ENCODE measurements around the gene HHAT. TPM values are rescaled to one million over a fixed set of nuclear protein-coding genes. Genes with fewer than 3 reads are reported as not detected.
"Not testable (repeated sequence)": the region's sequence is repeated elsewhere in the genome, so short reads cannot be mapped to it uniquely, and the experiment has no call there.

The HHAT gene
- total RNA-seq, 1 experiment from 2014 or later = 4.6 TPM

DNA sequence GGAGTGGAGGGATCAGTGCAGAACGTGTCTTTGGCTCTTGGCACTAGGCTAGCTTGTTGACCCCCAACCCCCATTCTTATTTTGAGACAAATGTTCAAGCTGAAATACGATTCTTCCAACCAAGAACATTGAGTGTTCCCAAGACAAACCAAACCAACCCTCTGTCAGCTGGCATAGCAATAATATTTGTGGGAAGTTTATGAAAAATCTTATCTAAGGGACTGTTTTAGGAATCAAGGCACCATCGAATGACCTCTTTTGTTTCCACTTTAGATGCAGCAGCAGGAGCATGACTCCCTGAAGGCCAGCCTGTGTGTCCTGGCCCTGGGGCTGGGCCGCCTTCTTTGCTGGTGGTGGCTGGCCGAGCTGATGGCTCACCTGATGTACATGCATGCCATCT is 89.2 kb downstream of the HHAT start:
- no peaks in the 10 kb centered on the region for H3K4me1 Mint-ChIP-seq (ENCODE audit: insufficient read depth, unreplicated experiment)
- no peak overlapping the region for H3K27ac Mint-ChIP-seq (ENCODE audit: low read depth, unreplicated experiment)
- POLR2A ChIA-PET = interaction anchor here (0.6 to 0.7 kb wide), 2 partner anchors 75 to 794 kb away, joined by 3 read pairs; no protein-coding TSS in a partner anchor
- TF ChIP-seq, protein P1, sequence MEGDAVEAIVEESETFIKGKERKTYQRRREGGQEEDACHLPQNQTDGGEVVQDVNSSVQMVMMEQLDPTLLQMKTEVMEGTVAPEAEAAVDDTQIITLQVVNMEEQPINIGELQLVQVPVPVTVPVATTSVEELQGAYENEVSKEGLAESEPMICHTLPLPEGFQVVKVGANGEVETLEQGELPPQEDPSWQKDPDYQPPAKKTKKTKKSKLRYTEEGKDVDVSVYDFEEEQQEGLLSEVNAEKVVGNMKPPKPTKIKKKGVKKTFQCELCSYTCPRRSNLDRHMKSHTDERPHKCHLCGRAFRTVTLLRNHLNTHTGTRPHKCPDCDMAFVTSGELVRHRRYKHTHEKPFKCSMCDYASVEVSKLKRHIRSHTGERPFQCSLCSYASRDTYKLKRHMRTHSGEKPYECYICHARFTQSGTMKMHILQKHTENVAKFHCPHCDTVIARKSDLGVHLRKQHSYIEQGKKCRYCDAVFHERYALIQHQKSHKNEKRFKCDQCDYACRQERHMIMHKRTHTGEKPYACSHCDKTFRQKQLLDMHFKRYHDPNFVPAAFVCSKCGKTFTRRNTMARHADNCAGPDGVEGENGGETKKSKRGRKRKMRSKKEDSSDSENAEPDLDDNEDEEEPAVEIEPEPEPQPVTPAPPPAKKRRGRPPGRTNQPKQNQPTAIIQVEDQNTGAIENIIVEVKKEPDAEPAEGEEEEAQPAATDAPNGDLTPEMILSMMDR (IDR thresholded peaks at IDR 0.05; ENCODE audit: unreplicated experiment) = no peak
- CTCF ChIA-PET = interaction anchor here (0.7 to 12.7 kb wide), 7 partner anchors 8 to 719 kb away, joined by 3 to 187 read pairs (median 5); no protein-coding TSS in a partner anchor
- H3K36me3 Mint-ChIP-seq (ENCODE audit: insufficient read depth, unreplicated experiment) = no peaks in the 10 kb centered on the region
- intact Hi-C loops (cut with micrococcal nuclease) = no loop called here
- no TSS peak for BruUV-seq (replicated peaks)
- H3K27me3 Mint-ChIP-seq (ENCODE audit: insufficient read depth, unreplicated experiment) = no peaks in the 10 kb centered on the region
- no peak for DNase-seq (ENCODE audit: unreplicated experiment)
- H3K9me3 Mint-ChIP-seq (ENCODE audit: unreplicated experiment) = no peaks in the 10 kb centered on the region
- H3K4me3 Mint-ChIP-seq (ENCODE audit: unreplicated experiment) = no peak overlapping the region

DNA sequence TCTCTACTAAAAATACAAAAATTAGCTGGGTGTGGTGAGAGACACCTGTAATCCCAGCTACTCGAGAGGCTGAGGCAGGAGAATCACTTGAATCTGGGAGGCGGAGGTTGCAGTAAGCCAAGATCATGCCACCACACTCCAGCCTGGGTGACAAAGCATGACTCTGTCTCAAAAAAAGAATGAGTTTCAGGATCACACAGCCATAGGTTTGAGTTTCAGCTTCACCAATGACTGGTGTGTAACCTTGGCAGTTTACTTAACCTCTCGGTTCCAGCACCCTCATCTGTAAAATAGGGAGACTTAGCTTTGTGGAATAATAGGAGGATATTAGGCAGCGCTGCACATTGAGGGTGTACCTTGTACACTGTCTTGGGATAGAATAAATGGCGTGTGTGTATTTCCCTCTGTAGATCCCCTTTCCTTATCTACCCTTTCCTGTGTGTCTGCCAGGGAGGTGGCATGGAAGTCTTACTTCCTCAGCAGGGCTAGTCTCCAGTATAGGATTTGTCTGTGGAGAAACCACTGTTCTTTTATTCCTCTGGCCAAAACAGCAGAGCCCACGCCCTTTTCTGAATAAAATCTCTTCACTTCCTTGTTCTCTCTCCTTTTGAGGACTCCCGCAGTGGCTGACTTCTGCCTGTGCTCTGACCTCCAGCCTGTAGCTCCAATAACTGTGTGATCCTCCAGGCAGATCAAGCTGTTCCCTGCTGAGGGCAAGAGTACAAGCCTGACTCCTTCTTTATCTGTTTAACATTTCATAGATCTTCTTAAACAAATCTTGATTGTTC is 90.4 kb downstream of the HHAT start:
- Mint-ChIP-seq H3K4me1 (ENCODE audit: insufficient read depth, unreplicated experiment) (no peaks in the 10 kb centered on the region), H3K4me3 (ENCODE audit: unreplicated experiment) (no peak overlapping the region), H3K9me3 (ENCODE audit: unreplicated experiment) (no peaks in the 10 kb centered on the region), H3K27me3 (ENCODE audit: insufficient read depth, unreplicated experiment) (no peaks in the 10 kb centered on the region), H3K36me3 (ENCODE audit: insufficient read depth, unreplicated experiment) (no peaks in the 10 kb centered on the region), H3K27ac (ENCODE audit: low read depth, unreplicated experiment) (no peak overlapping the region)
- intact Hi-C loops (cut with micrococcal nuclease) = no loop called here
- CTCF ChIA-PET = interaction anchor here (0.8 to 12.7 kb wide), 11 partner anchors 8 to 1237 kb away, joined by 3 to 187 read pairs (median 4); no protein-coding TSS in a partner anchor
- POLR2A ChIA-PET = interaction anchor here (1.1 kb wide), 1 partner anchor 311 kb away, joined by 4 read pairs; no protein-coding TSS in a partner anchor
- BruUV-seq (replicated peaks) = no TSS peak
- DNase-seq (ENCODE audit: unreplicated experiment) = no peak
- TF ChIP-seq, protein P1 (IDR thresholded peaks at IDR 0.05; ENCODE audit: unreplicated experiment) = no peak

DNA sequence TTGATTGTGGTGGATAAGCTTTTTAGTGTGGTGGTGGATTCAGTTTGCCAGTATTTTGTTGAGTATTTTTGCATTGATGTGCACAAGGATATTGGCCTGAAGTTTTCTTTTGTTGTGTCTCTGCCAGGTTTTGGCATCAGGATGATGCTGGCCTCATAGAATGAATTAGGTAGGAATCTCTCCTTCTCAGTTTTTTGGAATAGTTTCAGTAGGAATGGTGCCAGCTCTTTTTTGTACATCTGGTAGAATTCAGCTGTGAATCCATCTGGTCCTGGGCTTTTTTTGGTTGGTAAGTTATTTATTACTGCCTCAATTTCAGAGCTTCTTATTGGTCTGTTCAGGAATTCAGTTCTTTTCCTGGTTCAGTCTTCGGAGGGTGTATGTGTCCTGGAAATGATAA is 98.0 kb downstream of the HHAT start:
- H3K4me1 Mint-ChIP-seq (ENCODE audit: insufficient read depth, unreplicated experiment); H3K9me3 Mint-ChIP-seq (ENCODE audit: unreplicated experiment); intact Hi-C loops (cut with micrococcal nuclease); H3K27ac Mint-ChIP-seq (ENCODE audit: low read depth, unreplicated experiment); H3K4me3 Mint-ChIP-seq (ENCODE audit: unreplicated experiment); BruUV-seq (replicated peaks); H3K36me3 Mint-ChIP-seq (ENCODE audit: insufficient read depth, unreplicated experiment); DNase-seq (ENCODE audit: unreplicated experiment): not testable (repeated sequence)
- CTCF ChIA-PET = interaction anchor here (0.7 to 1.6 kb wide), 7 partner anchors 12 to 170 kb away, joined by 3 to 8 read pairs (median 3); no protein-coding TSS in a partner anchor
- H3K27me3 Mint-ChIP-seq (ENCODE audit: insufficient read depth, unreplicated experiment) = peaks cover 40% of the 10 kb centered on the region
- POLR2A ChIA-PET = interaction anchor here (0.7 kb wide), 1 partner anchor 106 kb away, joined by 4 read pairs; no protein-coding TSS in a partner anchor

DNA sequence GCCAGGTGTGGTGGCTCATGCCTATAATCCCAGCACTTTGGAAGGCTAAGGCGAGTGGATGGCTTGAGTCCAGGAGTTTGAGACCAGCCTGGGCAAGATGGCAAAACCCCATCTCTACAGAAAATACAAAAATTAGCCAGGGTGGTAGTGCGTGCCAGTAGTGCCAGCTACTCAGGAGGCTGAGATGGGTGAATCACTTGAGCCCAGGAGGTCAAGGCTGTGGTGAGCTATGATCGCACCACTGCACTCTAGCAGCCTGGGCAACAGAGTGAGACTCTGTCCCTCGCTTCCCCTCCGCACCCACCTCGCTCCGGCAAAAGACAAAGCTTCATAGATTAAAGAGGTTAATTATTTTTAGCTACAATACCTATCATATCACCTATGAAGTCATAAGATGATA is 100.0 kb downstream of the HHAT start:
- H3K27me3 Mint-ChIP-seq (ENCODE audit: insufficient read depth, unreplicated experiment) = peaks cover 40% of the 10 kb centered on the region
- ChIA-PET CTCF (interaction anchor here (0.6 to 2.3 kb wide), 7 partner anchors 12 to 1085 kb away, joined by 3 to 6 read pairs (median 3); no protein-coding TSS in a partner anchor), POLR2A (interaction anchor here (0.6 kb wide), 1 partner anchor 992 kb away, joined by 3 read pairs; no protein-coding TSS in a partner anchor)
- no peak for DNase-seq (ENCODE audit: unreplicated experiment)
- no peak overlapping the region for H3K27ac Mint-ChIP-seq (ENCODE audit: low read depth, unreplicated experiment)
- no TSS peak for BruUV-seq (replicated peaks)
- TF ChIP-seq, protein P1 (IDR thresholded peaks at IDR 0.05; ENCODE audit: unreplicated experiment) = no peak
- intact Hi-C loops (cut with micrococcal nuclease) = no loop called here
- no peaks in the 10 kb centered on the region for H3K4me1 Mint-ChIP-seq (ENCODE audit: insufficient read depth, unreplicated experiment)
- H3K36me3 Mint-ChIP-seq (ENCODE audit: insufficient read depth, unreplicated experiment) = no peaks in the 10 kb centered on the region
- H3K9me3 Mint-ChIP-seq (ENCODE audit: unreplicated experiment) = no peaks in the 10 kb centered on the region
- no peak overlapping the region for H3K4me3 Mint-ChIP-seq (ENCODE audit: unreplicated experiment)
